ENCODE measurements around the gene LSAMP. TPM values are rescaled to one million over a fixed set of nuclear protein-coding genes. Genes with fewer than 3 reads are reported as not detected.

The LSAMP gene
- total and polyA plus RNA-seq, 9 of the 15 experiments (the other 6 are each of a cell fraction or from before 2014, with no cell fraction given): 0.09 to 0.11 TPM; not detected in 7

GRCh38 chr3:116350119-116350733 lies 95.1 kb downstream of the LSAMP start:
- no peak for TF ChIP-seq WHSC1 (IDR thresholded peaks at IDR 0.05; ENCODE audit: low read length)
- no peak for TF ChIP-seq ZNF398 (CRISPR knock-in tag; IDR thresholded peaks at IDR 0.05)
- no peak for TF ChIP-seq ZNF133 (CRISPR knock-in tag; IDR thresholded peaks at IDR 0.05)
- TF ChIP-seq NCOA1 (IDR thresholded peaks at IDR 0.05; ENCODE audit: low read depth): no peak
- no peak for TF ChIP-seq FOXO4 (CRISPR knock-in tag; IDR thresholded peaks at IDR 0.05)
- TF ChIP-seq FOXA3 (CRISPR knock-in tag; conservative IDR thresholded peaks at IDR 0.05 in 1 of 2, IDR thresholded peaks at IDR 0.05 in 1 of 2): no peak
- no peak for TF ChIP-seq ZNF717 (CRISPR knock-in tag; IDR thresholded peaks at IDR 0.05)
- no peak for TF ChIP-seq SNRNP70 (optimal IDR thresholded peaks at IDR 0.05; ENCODE audit: low read depth, low read length)
- TF ChIP-seq TFAM (CRISPR knock-in tag; conservative IDR thresholded peaks at IDR 0.05): no peak
- whole genome bisulfite sequencing (ENCODE audit: insufficient coverage, low coverage, missing lambda C conversion rate): 0% methylated on average over 4 of the region's 4 CpGs
- in situ Hi-C loops (cut with MboI) (no loop called here), intact Hi-C loops (cut with micrococcal nuclease) (no loop called here)
- H2AFZ ChIP-seq (ENCODE audit: low read depth, low read length): no peak overlapping the region
- FAIRE-seq: no peak
- no TSS peak for BruUV-seq (replicated peaks)
- CTCF ChIA-PET (ENCODE audit: low intra/inter-chr PET ratio): no interaction called here
- no peak for DNase-seq (ENCODE audit: extremely low read depth in 1 of 4, low spot score in 3 of 4)
- H3K4me2 ChIP-seq (ENCODE audit: insufficient read depth, low read length): no peak overlapping the region
- POLR2A ChIA-PET: interaction anchor here (0.6 kb wide), 2 partner anchors 424 to 425 kb away, joined by 3 to 5 read pairs; no protein-coding TSS in a partner anchor
- H4K20me1 ChIP-seq (replicated peaks; ENCODE audit: control insufficient read depth, insufficient read depth, low read length): no peaks in the 10 kb centered on the region
- no peak overlapping the region for H3K9ac ChIP-seq (ENCODE audit: insufficient read depth in 1 of 2, low read depth in 2 of 2, low read length in 2 of 2)
- no peaks in the 10 kb centered on the region for H3K36me3 ChIP-seq (ENCODE audit: control insufficient read depth, insufficient read depth, low read length)
- no peaks in the 10 kb centered on the region for H3K9me1 ChIP-seq (ENCODE audit: control insufficient read depth, insufficient read depth, low read length)
- ATAC-seq: no peak
- H3K27ac ChIP-seq (ENCODE audit: extremely low read depth, low read depth, low read length): no peak overlapping the region
- H3K4me3 ChIP-seq: no peak overlapping the region
- no peaks in the 10 kb centered on the region for H3K79me2 ChIP-seq (ENCODE audit: control insufficient read depth, insufficient read depth, low read length)
- no peaks in the 10 kb centered on the region for H3K27me3 ChIP-seq (ENCODE audit: control insufficient read depth in 2 of 2, insufficient read depth in 2 of 2, low read length in 2 of 2)
- no peaks in the 10 kb centered on the region for H3K9me3 ChIP-seq (replicated peaks; ENCODE audit: control insufficient read depth, insufficient read depth, low read depth, low read length)
- no peaks in the 10 kb centered on the region for H3K4me1 ChIP-seq (replicated peaks in 1 of 2; ENCODE audit: control insufficient read depth in 2 of 2, insufficient read depth in 2 of 2, low read length in 2 of 2)
